ENCODE results near the gene NLRP4.

The NLRP4 gene, protein sequence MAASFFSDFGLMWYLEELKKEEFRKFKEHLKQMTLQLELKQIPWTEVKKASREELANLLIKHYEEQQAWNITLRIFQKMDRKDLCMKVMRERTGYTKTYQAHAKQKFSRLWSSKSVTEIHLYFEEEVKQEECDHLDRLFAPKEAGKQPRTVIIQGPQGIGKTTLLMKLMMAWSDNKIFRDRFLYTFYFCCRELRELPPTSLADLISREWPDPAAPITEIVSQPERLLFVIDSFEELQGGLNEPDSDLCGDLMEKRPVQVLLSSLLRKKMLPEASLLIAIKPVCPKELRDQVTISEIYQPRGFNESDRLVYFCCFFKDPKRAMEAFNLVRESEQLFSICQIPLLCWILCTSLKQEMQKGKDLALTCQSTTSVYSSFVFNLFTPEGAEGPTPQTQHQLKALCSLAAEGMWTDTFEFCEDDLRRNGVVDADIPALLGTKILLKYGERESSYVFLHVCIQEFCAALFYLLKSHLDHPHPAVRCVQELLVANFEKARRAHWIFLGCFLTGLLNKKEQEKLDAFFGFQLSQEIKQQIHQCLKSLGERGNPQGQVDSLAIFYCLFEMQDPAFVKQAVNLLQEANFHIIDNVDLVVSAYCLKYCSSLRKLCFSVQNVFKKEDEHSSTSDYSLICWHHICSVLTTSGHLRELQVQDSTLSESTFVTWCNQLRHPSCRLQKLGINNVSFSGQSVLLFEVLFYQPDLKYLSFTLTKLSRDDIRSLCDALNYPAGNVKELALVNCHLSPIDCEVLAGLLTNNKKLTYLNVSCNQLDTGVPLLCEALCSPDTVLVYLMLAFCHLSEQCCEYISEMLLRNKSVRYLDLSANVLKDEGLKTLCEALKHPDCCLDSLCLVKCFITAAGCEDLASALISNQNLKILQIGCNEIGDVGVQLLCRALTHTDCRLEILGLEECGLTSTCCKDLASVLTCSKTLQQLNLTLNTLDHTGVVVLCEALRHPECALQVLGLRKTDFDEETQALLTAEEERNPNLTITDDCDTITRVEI

GRCh38 chr19:55836340-55836739, at the start of gene NLRP4:
TSS of gene NLRP4 (plus strand) at chr19:55836540. CDS start at chr19:55852081, 15,541 bp downstream.
- H3K36me3 Mint-ChIP-seq (ENCODE audit: low read depth) = no peaks in the 10 kb centered on the region
- no peaks in the 10 kb centered on the region for H3K4me1 Mint-ChIP-seq (ENCODE audit: low read depth)
- H3K27ac Mint-ChIP-seq = no peak within 1 kb of the TSS
- no peaks in the 10 kb centered on the region for H3K27me3 Mint-ChIP-seq
- no peak within 1 kb of the TSS for H3K4me3 Mint-ChIP-seq
- H3K9me3 Mint-ChIP-seq = peaks cover 6% of the 10 kb centered on the region

DNA sequence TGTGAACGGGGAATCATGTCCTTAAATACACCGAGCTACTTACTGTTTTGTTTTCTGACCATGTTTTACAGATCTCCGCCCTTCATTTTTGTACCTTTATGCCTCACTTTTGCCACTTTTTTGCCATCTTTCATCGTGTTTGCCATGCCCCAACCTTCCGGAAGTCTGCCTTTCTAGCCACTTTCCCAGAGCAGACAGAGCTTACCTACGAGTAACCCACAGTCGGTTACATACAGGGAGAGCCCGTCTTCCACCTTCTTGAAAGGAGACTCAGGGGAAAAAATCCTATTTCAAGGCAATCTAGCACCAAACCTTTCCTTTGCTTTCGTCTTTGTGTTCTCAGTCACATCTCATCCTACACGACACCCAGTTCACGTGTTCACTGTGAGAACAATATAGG, 41.3 kb upstream of the NLRP4 start:
- H3K27ac Mint-ChIP-seq = no peak overlapping the region
- H3K36me3 Mint-ChIP-seq (ENCODE audit: low read depth) = no peaks in the 10 kb centered on the region
- peaks cover 5% of the 10 kb centered on the region for H3K27me3 Mint-ChIP-seq
- peaks cover 5% of the 10 kb centered on the region for H3K9me3 Mint-ChIP-seq
- no peak overlapping the region for H3K4me3 Mint-ChIP-seq
- no peaks in the 10 kb centered on the region for H3K4me1 Mint-ChIP-seq (ENCODE audit: low read depth)

- Mint-ChIP-seq H3K27me3 (peaks cover 13% of the 10 kb centered on the region), H3K27ac (no peak overlapping the region), H3K36me3 (ENCODE audit: low read depth) (no peaks in the 10 kb centered on the region), H3K9me3 (peaks cover 10% of the 10 kb centered on the region), H3K4me1 (ENCODE audit: low read depth) (no peaks in the 10 kb centered on the region), H3K4me3 (no peak overlapping the region)
These were observed 34.9 kb upstream of the NLRP4 start for GRCh38 chr19:55801416-55801815.

- no peaks in the 10 kb centered on the region for H3K4me1 Mint-ChIP-seq (ENCODE audit: low read depth)
These were observed 34.1 kb upstream of the NLRP4 start for GRCh38 chr19:55802281-55802680.

GRCh38 chr19:55809381-55810058, 26.8 kb upstream of the NLRP4 start:
- H3K27me3 Mint-ChIP-seq = peaks cover 5% of the 10 kb centered on the region
- no peaks in the 10 kb centered on the region for H3K36me3 Mint-ChIP-seq (ENCODE audit: low read depth)
- H3K4me1 Mint-ChIP-seq (ENCODE audit: low read depth) = no peaks in the 10 kb centered on the region
- H3K4me3 Mint-ChIP-seq = no peak overlapping the region
- H3K9me3 Mint-ChIP-seq = peaks cover 5% of the 10 kb centered on the region
- H3K27ac Mint-ChIP-seq = no peak overlapping the region

More at GRCh38 chr19:55802281-55802680, 34.1 kb upstream of the NLRP4 start:
- Mint-ChIP-seq H3K27ac (no peak overlapping the region), H3K36me3 (ENCODE audit: low read depth) (no peaks in the 10 kb centered on the region), H3K4me3 (no peak overlapping the region), H3K27me3 (peaks cover 13% of the 10 kb centered on the region), H3K9me3 (peaks cover 10% of the 10 kb centered on the region)

- peaks cover 5% of the 10 kb centered on the region for H3K9me3 Mint-ChIP-seq
- no peaks in the 10 kb centered on the region for H3K36me3 Mint-ChIP-seq (ENCODE audit: low read depth)
- H3K27me3 Mint-ChIP-seq = peaks cover 5% of the 10 kb centered on the region
- no peak overlapping the region for H3K4me3 Mint-ChIP-seq
- no peak overlapping the region for H3K27ac Mint-ChIP-seq
- no peaks in the 10 kb centered on the region for H3K4me1 Mint-ChIP-seq (ENCODE audit: low read depth)
These were observed 25.0 kb upstream of the NLRP4 start for GRCh38 chr19:55811340-55811739.

- Mint-ChIP-seq H3K27ac (no peak overlapping the region), H3K9me3 (peaks cover 5% of the 10 kb centered on the region), H3K4me1 (ENCODE audit: low read depth) (no peaks in the 10 kb centered on the region), H3K36me3 (ENCODE audit: low read depth) (no peaks in the 10 kb centered on the region), H3K4me3 (no peak overlapping the region), H3K27me3 (peaks cover 5% of the 10 kb centered on the region)
These were observed 23.9 kb upstream of the NLRP4 start for GRCh38 chr19:55812449-55812848.

DNA sequence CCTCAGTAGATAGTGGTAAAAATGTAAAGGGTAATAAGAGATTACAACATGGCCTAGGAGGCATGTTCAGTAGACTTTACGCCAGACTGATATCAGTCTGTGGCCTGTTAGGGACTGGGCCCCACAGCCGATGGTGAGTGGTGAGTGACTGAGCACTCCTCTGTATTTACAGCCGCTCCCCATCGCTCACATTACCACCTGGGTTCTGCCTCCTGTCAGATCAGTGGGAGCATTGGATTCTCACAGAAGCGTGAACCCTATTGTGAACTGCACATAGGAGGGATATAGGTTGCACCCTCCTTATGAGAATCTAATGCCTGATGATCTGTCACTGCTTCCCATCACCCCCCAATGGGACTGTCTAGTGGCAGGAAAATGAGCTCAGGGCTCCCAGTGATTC, 22.4 kb upstream of the NLRP4 start:
- Mint-ChIP-seq H3K36me3 (ENCODE audit: low read depth) (no peaks in the 10 kb centered on the region), H3K4me3 (no peak overlapping the region), H3K4me1 (ENCODE audit: low read depth) (no peaks in the 10 kb centered on the region), H3K9me3 (peaks cover 3% of the 10 kb centered on the region), H3K27me3 (peaks cover 5% of the 10 kb centered on the region), H3K27ac (no peak overlapping the region)

DNA sequence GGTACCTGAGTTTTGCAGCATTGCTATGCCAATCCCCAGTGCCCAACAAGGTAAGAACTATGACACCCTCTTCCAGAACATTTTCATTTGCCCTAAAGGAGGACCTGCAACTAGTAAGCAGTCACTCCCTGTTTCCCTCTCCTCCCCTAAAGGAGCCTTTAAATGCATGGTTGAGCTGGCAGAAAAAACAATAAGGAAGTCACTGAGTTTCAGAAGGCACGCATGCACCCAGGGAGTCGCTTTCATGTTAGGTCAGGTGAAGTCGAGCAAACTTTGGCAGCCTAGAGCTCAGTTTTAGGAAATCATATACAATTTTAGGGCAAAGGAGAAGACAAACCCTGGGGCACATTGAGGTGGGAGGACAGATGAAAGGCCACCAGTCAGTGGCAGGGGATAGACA, 16.3 kb upstream of the NLRP4 start:
- H3K4me1 Mint-ChIP-seq (ENCODE audit: low read depth) = no peaks in the 10 kb centered on the region
- H3K27me3 Mint-ChIP-seq = no peaks in the 10 kb centered on the region
- H3K36me3 Mint-ChIP-seq (ENCODE audit: low read depth) = no peaks in the 10 kb centered on the region
- no peak overlapping the region for H3K27ac Mint-ChIP-seq
- H3K9me3 Mint-ChIP-seq = no peaks in the 10 kb centered on the region
- no peak overlapping the region for H3K4me3 Mint-ChIP-seq

DNA sequence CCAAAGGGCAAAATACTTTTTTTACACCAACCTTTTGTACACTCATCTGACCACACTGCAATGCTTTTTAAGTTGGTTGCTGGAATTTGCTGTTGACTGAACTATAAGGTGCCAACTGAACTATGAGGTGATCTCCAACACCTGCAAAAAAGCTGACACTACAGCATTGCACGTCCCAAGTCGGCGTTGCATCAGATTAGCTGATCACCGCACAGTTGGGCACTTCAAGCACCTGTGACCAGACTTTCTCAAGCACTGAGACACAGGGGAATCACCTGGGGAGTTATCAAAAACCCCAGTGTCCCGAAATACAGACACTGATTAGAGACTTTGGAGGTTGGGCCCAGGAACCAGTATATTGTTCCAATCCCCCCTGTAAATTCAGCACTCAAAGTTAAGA, 5.7 kb upstream of the NLRP4 start:
- H3K4me3 Mint-ChIP-seq = no peak overlapping the region
- no peaks in the 10 kb centered on the region for H3K27me3 Mint-ChIP-seq

GRCh38 chr19:55831846-55832245, 4.5 kb upstream of the NLRP4 start, which contains the start of gene NLRP11:
TSS of gene NLRP11 (minus strand) at chr19:55831999. CDS start at chr19:55818174, 13,825 bp downstream.
- H3K36me3 Mint-ChIP-seq (ENCODE audit: low read depth) = no peaks in the 10 kb centered on the region
- no peaks in the 10 kb centered on the region for H3K27me3 Mint-ChIP-seq
- no peak within 1 kb of the TSS for H3K4me3 Mint-ChIP-seq
- H3K4me1 Mint-ChIP-seq (ENCODE audit: low read depth) = no peaks in the 10 kb centered on the region
- no peak within 1 kb of the TSS for H3K27ac Mint-ChIP-seq
- H3K9me3 Mint-ChIP-seq = peaks cover 4% of the 10 kb centered on the region

More for the DNA sequence above, 5.7 kb upstream of the NLRP4 start:
- H3K9me3 Mint-ChIP-seq = no peaks in the 10 kb centered on the region
- no peaks in the 10 kb centered on the region for H3K4me1 Mint-ChIP-seq (ENCODE audit: low read depth)
- H3K36me3 Mint-ChIP-seq (ENCODE audit: low read depth) = no peaks in the 10 kb centered on the region
- no peak overlapping the region for H3K27ac Mint-ChIP-seq

DNA sequence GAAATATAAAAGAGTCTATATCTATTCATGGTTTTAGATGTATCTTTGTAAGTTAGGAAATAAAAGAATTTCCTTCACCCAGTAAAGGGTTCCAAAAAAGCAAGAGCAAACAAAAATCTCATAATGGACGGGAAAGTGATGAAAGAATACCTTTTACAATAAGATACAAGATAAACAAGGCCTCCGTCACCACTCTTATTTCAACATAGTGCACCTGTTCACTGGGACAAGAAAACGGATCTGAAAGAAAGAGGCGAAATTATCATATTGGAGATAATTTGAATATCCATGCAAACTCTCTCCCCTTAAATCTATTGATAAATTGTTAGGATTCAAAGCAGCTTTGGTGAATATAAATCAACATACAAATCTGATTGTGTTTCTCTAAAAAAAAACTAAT, 3.7 kb upstream of the NLRP4 start:
- no peak overlapping the region for H3K27ac Mint-ChIP-seq
- peaks cover 6% of the 10 kb centered on the region for H3K9me3 Mint-ChIP-seq

GRCh38 chr19:55838251-55838650, 1.9 kb downstream of the NLRP4 start:
- no peak overlapping the region for H3K27ac Mint-ChIP-seq
- no peak overlapping the region for H3K4me3 Mint-ChIP-seq
- H3K27me3 Mint-ChIP-seq = no peaks in the 10 kb centered on the region
- no peaks in the 10 kb centered on the region for H3K36me3 Mint-ChIP-seq (ENCODE audit: low read depth)
- H3K4me1 Mint-ChIP-seq (ENCODE audit: low read depth) = no peaks in the 10 kb centered on the region
- H3K9me3 Mint-ChIP-seq = peaks cover 16% of the 10 kb centered on the region

More for the DNA sequence above, 3.7 kb upstream of the NLRP4 start:
- Mint-ChIP-seq H3K4me1 (ENCODE audit: low read depth) (no peaks in the 10 kb centered on the region), H3K27me3 (no peaks in the 10 kb centered on the region), H3K4me3 (no peak overlapping the region), H3K36me3 (ENCODE audit: low read depth) (no peaks in the 10 kb centered on the region)

- Mint-ChIP-seq H3K36me3 (ENCODE audit: low read depth) (peaks cover 3% of the 10 kb centered on the region), H3K9me3 (peaks cover 19% of the 10 kb centered on the region), H3K27ac (no peak overlapping the region), H3K4me1 (ENCODE audit: low read depth) (no peaks in the 10 kb centered on the region), H3K27me3 (no peaks in the 10 kb centered on the region), H3K4me3 (no peak overlapping the region)
These were observed 2.6 kb downstream of the NLRP4 start for GRCh38 chr19:55838906-55839305.

Measured in stimulated activated naive CD8-positive, alpha-beta T cell treated with anti-CD3 and anti-CD28 coated beads, Interleukin-15, Interleukin-2, amounts not matched to agents 100 ng/mL and 50 ng/mL, for 24 hours (primary cell).